Karpas-422 (cell line): ENCODE measurements around the gene PRR19. TPM values are rescaled to one million over a fixed set of nuclear protein-coding genes. Genes with fewer than 3 reads are reported as not detected.

Experiments used
- DNase-seq: peaks from one replicate; pipeline ENCODE4 v3.0.0-alpha.2; 2015
- H2AFZ ChIP-seq: fragments of 200-600 bp; sonication (generic); 2 replicates; pipeline ENCODE4 v1.6.1; 2014; ENCODE audit warnings: antibody characterized with exemption, low read length, mixed read lengths
- H3K27ac ChIP-seq: fragments of 200-600 bp; sonication (generic); 2 replicates; pipeline ENCODE4 v1.5.1; 2014; ENCODE audit warnings: mild to moderate bottlenecking, low read length, moderate library complexity
- H3K27me3 ChIP-seq: fragments of 200-600 bp; sonication (generic); 2 replicates; pipeline ENCODE4 v1.6.1; 2014; ENCODE audit warnings: low read length, mixed read lengths
- H3K36me3 ChIP-seq: fragments of 200-600 bp; sonication (generic); 2 replicates; pipeline ENCODE4 v1.6.1; 2014; ENCODE audit warnings: low read length, mixed read lengths; ENCODE audit not compliant: insufficient read depth
- H3K4me1 ChIP-seq: fragments of 200-600 bp; sonication (generic); 2 replicates; pipeline ENCODE4 v1.6.1; 2014; ENCODE audit warnings: mild to moderate bottlenecking, low read length, mixed read lengths
- H3K4me2 ChIP-seq: fragments of 200-600 bp; sonication (generic); 2 replicates; pipeline ENCODE4 v1.6.1; 2014; ENCODE audit warnings: low read length, low read depth, mild to moderate bottlenecking; ENCODE audit not compliant: poor library complexity, severe bottlenecking
- H3K4me3 ChIP-seq: fragments of 200-600 bp; sonication (generic); 2 replicates; pipeline ENCODE4 v1.5.1; 2014; ENCODE audit warnings: mild to moderate bottlenecking, antibody characterized with exemption, low read length, mixed read lengths
- H3K79me2 ChIP-seq: fragments of 200-600 bp; sonication (generic); 2 replicates; pipeline ENCODE4 v1.6.1; 2014; ENCODE audit warnings: mild to moderate bottlenecking, low read length, mixed read lengths
- H3K9ac ChIP-seq: fragments of 200-600 bp; sonication (generic); 2 replicates; pipeline ENCODE4 v1.6.0; 2014; ENCODE audit warnings: low read length
- H3K9me2 ChIP-seq: fragments of 200-600 bp; sonication (generic), shearing (Covaris generic); replicated peaks from 2 replicates; pipeline ENCODE4 v1.6.0; 2014; ENCODE audit warnings: mild to moderate bottlenecking, low read length, moderate library complexity; ENCODE audit not compliant: insufficient read depth
- H3K9me3 ChIP-seq: fragments of 300-700, 200-600 bp; sonication (generic); 2 replicates; pipeline ENCODE4 v1.6.1; 2014; ENCODE audit warnings: low read length, mixed read lengths
- H4K20me1 ChIP-seq: fragments of 200-600 bp; sonication (generic); 2 replicates; pipeline ENCODE4 v1.6.1; 2014; ENCODE audit warnings: mild to moderate bottlenecking, antibody characterized with exemption, low read length, low read depth; ENCODE audit not compliant: insufficient read depth
- total RNA-seq: library from RNA; depleted of rRNA; stranded (reverse); fragments of >200 nt; shearing (Covaris generic); gene quantifications from 2 replicates; pipeline ENCODE4 v1.2.3, GENCODE V29; 2014; ENCODE audit warnings: low replicate concordance

PRR19 gene
- total RNA-seq, 1 experiment from 2014 or later = 1.2 TPM

DNA sequence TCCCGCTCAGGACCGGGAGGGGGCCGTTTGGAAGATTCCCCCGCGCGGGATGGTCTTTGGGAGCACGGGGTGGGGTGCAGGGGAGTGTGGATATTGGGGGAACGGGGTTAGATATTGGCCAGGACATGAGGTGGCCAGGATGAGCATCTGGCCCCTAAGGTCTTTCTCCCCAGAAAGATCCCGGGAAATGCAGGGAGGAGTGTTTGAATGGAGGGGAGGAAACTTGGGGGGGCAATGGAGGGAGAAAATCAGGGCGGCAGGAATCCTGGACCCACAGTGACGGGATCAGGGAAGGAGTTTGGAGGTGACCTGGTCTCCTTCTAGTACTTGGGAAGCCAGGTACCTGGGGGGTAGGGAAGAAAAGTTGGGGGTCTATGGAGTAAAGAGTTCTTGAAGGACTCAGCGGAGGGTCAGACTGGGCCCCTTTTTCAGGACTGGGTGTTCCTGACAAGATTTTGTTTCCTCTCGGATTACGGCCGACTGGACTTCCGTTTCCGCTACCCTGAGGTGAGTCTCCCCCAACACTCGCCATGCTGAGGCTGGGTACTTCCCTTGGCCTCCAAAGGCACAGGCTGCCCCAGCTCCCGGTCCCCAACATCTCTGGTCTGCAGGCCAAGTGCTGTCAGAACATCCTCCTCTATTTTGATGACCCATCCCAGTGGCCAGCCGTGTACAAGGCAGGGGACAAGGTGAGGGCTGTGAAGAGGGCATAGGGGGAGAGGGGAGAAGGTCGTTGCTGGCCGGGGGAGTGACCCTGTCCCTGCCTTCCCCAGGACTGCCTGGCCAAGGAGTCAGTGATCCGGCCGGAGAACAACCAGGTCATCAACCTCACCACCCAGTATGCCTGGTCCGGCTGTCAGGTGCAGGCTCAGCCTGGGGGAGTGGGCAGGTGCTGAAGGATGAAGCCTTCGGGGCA lies 12.2 kb downstream of the PRR19 start:
- Histone ChIP-seq H4K20me1 (no peaks in the 10 kb centered on the region), H3K9me2 (no peaks in the 10 kb centered on the region), H3K9ac (peak overlapping the region; percentile 74), H2AFZ (no peak overlapping the region), H3K27me3 (no peaks in the 10 kb centered on the region), H3K79me2 (no peaks in the 10 kb centered on the region), H3K36me3 (no peaks in the 10 kb centered on the region), H3K4me1 (peaks cover 32% of the 10 kb centered on the region), H3K9me3 (no peaks in the 10 kb centered on the region), H3K4me2 (peak overlapping the region; percentile 88), H3K27ac (peak overlapping the region; percentile 56; the same call in 1 of the 2 replicates), H3K4me3 (peak overlapping the region; percentile 79)
- DNase-seq = peak; percentile 73

DNA sequence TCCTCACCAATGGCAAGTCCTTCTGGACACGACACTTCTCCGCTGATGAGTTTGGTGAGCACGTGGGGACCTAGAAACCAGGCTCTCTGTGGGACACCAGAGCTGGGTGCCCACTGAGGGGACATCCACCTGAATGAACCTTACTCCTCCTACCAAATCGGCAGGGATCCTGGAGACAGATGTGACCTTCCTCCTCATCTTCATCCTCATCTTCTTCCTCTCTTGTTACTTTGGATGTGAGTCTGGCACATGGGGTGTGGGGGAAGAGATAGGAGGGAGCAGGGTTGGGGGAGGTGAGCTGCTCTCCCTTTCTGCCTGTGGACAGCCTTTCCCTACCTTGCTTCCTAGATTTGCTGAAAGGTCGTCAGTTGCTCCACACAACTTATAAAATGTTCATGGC lies 13.1 kb downstream of the PRR19 start:
- Histone ChIP-seq H3K79me2 (no peaks in the 10 kb centered on the region), H3K9me2 (no peaks in the 10 kb centered on the region), H3K4me1 (peaks cover 32% of the 10 kb centered on the region), H3K4me3 (peak overlapping the region; percentile 79; the same call in 1 of the 2 replicates), H3K9me3 (no peaks in the 10 kb centered on the region), H2AFZ (no peak overlapping the region), H4K20me1 (no peaks in the 10 kb centered on the region), H3K27me3 (no peaks in the 10 kb centered on the region), H3K9ac (peak overlapping the region; percentile 74), H3K4me2 (peak overlapping the region; percentile 88), H3K27ac (no peak overlapping the region), H3K36me3 (no peaks in the 10 kb centered on the region)
- DNase-seq = no peak

- Histone ChIP-seq H3K27ac (peak overlapping the region; percentile 49), H3K9ac (peak overlapping the region; percentile 72)
These were observed 14.6 kb downstream of the PRR19 start for GRCh38 chr19:42316223-42317211.

GRCh38 chr19:42317535-42317934 lies 15.6 kb downstream of the PRR19 start:
- peak; percentile 42 for DNase-seq
- no peaks in the 10 kb centered on the region for H3K9me2 ChIP-seq
- H4K20me1 ChIP-seq = no peaks in the 10 kb centered on the region
- 0 out of 2 replicates have a peak overlapping the region, but pooled peaks have one; percentile 49 for H3K27ac ChIP-seq
- H2AFZ ChIP-seq = peak overlapping the region; percentile 93
- peak overlapping the region; percentile 72 for H3K9ac ChIP-seq
- no peaks in the 10 kb centered on the region for H3K36me3 ChIP-seq
- H3K4me2 ChIP-seq = peak overlapping the region; percentile 68
- H3K79me2 ChIP-seq = no peaks in the 10 kb centered on the region
- H3K9me3 ChIP-seq = no peaks in the 10 kb centered on the region
- H3K4me1 ChIP-seq = peaks cover 32% of the 10 kb centered on the region
- H3K4me3 ChIP-seq = peak overlapping the region; percentile 67; the same call in 1 of the 2 replicates
- H3K27me3 ChIP-seq = no peaks in the 10 kb centered on the region

More at GRCh38 chr19:42316223-42317211, 14.6 kb downstream of the PRR19 start:
- Histone ChIP-seq H3K79me2 (no peaks in the 10 kb centered on the region), H3K9me2 (no peaks in the 10 kb centered on the region), H3K4me1 (peaks cover 32% of the 10 kb centered on the region), H4K20me1 (no peaks in the 10 kb centered on the region), H3K27me3 (no peaks in the 10 kb centered on the region), H3K9me3 (no peaks in the 10 kb centered on the region), H3K4me2 (peak overlapping the region; percentile 68), H3K36me3 (no peaks in the 10 kb centered on the region), H2AFZ (peak overlapping the region; percentile 93), H3K4me3 (peak overlapping the region; percentile 67)
- DNase-seq = peak; percentile 77

DNA sequence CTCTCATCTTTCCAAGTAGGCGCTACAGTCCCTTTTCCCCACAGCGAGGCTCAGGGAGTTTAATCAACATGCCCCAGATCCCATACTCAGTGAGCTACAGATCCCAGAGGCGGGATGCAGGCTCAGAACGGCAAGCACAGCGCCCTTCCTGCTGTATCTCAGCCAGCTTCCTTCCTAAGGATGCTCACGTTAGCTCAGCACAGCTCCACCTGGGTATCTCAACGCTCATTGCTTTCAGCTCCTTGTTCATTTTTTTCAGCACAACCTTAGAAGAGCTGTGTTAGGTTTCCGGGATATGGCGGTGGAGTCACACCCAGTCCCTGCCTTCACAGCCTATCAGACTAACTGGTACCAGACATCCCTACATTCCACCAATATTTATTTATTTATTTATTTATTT lies 20.4 kb downstream of the PRR19 start:
- peak; percentile 38 for DNase-seq
- Histone ChIP-seq H4K20me1 (no peaks in the 10 kb centered on the region), H3K4me3 (no peak overlapping the region), H3K27me3 (no peaks in the 10 kb centered on the region), H3K9me2 (no peaks in the 10 kb centered on the region), H3K9me3 (no peaks in the 10 kb centered on the region), H3K36me3 (no peaks in the 10 kb centered on the region), H3K27ac (no peak overlapping the region), H3K4me1 (peaks cover 26% of the 10 kb centered on the region), H3K9ac (no peak overlapping the region), H3K4me2 (no peak overlapping the region), H2AFZ (no peak overlapping the region), H3K79me2 (peaks cover 18% of the 10 kb centered on the region)

- Histone ChIP-seq H3K4me2 (no peak overlapping the region), H3K4me3 (no peak overlapping the region)
These were observed 21.5 kb downstream of the PRR19 start for GRCh38 chr19:42323473-42323851.

GRCh38 chr19:42323852-42324654 lies 22.1 kb downstream of the PRR19 start:
- peak overlapping the region; percentile 45; the same call in 1 of the 2 replicates for H2AFZ ChIP-seq
- H3K4me2 ChIP-seq = peak overlapping the region; percentile 81
- H3K4me3 ChIP-seq = peak overlapping the region; percentile 65; the same call in 1 of the 2 replicates

More at GRCh38 chr19:42323473-42323851, 21.5 kb downstream of the PRR19 start:
- H3K79me2 ChIP-seq = peaks cover 29% of the 10 kb centered on the region
- H4K20me1 ChIP-seq = no peaks in the 10 kb centered on the region
- no peak overlapping the region for H3K9ac ChIP-seq
- H3K9me3 ChIP-seq = no peaks in the 10 kb centered on the region
- H3K27me3 ChIP-seq = no peaks in the 10 kb centered on the region
- no peak for DNase-seq
- no peaks in the 10 kb centered on the region for H3K36me3 ChIP-seq
- no peak overlapping the region for H2AFZ ChIP-seq
- peaks cover 33% of the 10 kb centered on the region for H3K4me1 ChIP-seq
- no peaks in the 10 kb centered on the region for H3K9me2 ChIP-seq
- no peak overlapping the region for H3K27ac ChIP-seq

More at GRCh38 chr19:42323852-42324654, 22.1 kb downstream of the PRR19 start:
- Histone ChIP-seq H3K9ac (peak overlapping the region; percentile 65), H3K4me1 (peaks cover 36% of the 10 kb centered on the region), H3K27me3 (no peaks in the 10 kb centered on the region), H3K9me3 (no peaks in the 10 kb centered on the region), H4K20me1 (no peaks in the 10 kb centered on the region), H3K9me2 (no peaks in the 10 kb centered on the region), H3K79me2 (peaks cover 35% of the 10 kb centered on the region), H3K27ac (no peak overlapping the region), H3K36me3 (no peaks in the 10 kb centered on the region)
- DNase-seq = peak; percentile 68
